Activated CD8-positive, alpha-beta memory T cell treated with anti-CD3 and anti-CD28 coated beads, Interleukin-2, amount 10 ng/mL, durations not matched to agents 7 days and 5 days (primary cell): Measurements from ENCODE around the gene ZNF729. TPM values are rescaled to one million over a fixed set of nuclear protein-coding genes. Genes with fewer than 3 reads are reported as not detected.
"Not testable (repeated sequence)": the region's sequence is repeated elsewhere in the genome, so short reads cannot be mapped to it uniquely, and the experiment has no call there.

Source experiments
- ATAC-seq: fragments of 150-1000 bp; cut with Tn5 transposase; one replicate; pipeline ENCODE4 v1.10.0; 2021; ENCODE audit warnings: moderate library complexity
- CTCF ChIA-PET: fragments of 350-600 bp; sonication (Branson Sonifier 250); formaldehyde crosslinking; loops from one replicate; lab custom pipeline; 2021; ENCODE audit warnings: antibody characterized with exemption; lab: Charles Lee
- DNase-seq: peaks from one replicate; pipeline ENCODE4 v3.0.0-alpha.2; 2020
- H3K27ac Mint-ChIP-seq: one replicate; pipeline ENCODE4 v1.8.0; 2021; ENCODE audit warnings: mild to moderate bottlenecking, mixed read lengths
- H3K27me3 Mint-ChIP-seq: one replicate; pipeline ENCODE4 v1.8.0; 2021; ENCODE audit warnings: mixed read lengths
- H3K36me3 Mint-ChIP-seq: one replicate; pipeline ENCODE4 v1.8.0; 2021; ENCODE audit warnings: mild to moderate bottlenecking, mixed read lengths
- H3K4me1 Mint-ChIP-seq: one replicate; pipeline ENCODE4 v1.8.0; 2021; ENCODE audit warnings: mixed read lengths
- H3K4me3 Mint-ChIP-seq: one replicate; pipeline ENCODE4 v1.8.0; 2021; ENCODE audit warnings: mild to moderate bottlenecking, moderate library complexity, mixed read lengths
- H3K9me3 Mint-ChIP-seq: one replicate; pipeline ENCODE4 v1.8.0; 2022; ENCODE audit warnings: low read depth, mixed read lengths
- total RNA-seq, 2 experiments: library from RNA; stranded (reverse); gene quantifications; one replicate each; pipeline ENCODE4 v1.2.3, GENCODE V29; 2021

The ZNF729 gene
- not detected for total RNA-seq

GRCh38 chr19:22286151-22286810 is at the start of gene ZNF729:
TSS of gene ZNF729 (plus strand) at chr19:22286441. CDS start at chr19:22286526, 85 bp downstream.
- Mint-ChIP-seq H3K27ac (no peak within 1 kb of the TSS), H3K36me3 (peaks cover 1% of the 10 kb centered on the region), H3K4me3 (no peak within 1 kb of the TSS), H3K27me3 (no peaks in the 10 kb centered on the region), H3K9me3 (peaks cover 16% of the 10 kb centered on the region), H3K4me1 (no peaks in the 10 kb centered on the region)
- ATAC-seq: no peak
- no peak for DNase-seq
- CTCF ChIA-PET: no interaction called here

DNA sequence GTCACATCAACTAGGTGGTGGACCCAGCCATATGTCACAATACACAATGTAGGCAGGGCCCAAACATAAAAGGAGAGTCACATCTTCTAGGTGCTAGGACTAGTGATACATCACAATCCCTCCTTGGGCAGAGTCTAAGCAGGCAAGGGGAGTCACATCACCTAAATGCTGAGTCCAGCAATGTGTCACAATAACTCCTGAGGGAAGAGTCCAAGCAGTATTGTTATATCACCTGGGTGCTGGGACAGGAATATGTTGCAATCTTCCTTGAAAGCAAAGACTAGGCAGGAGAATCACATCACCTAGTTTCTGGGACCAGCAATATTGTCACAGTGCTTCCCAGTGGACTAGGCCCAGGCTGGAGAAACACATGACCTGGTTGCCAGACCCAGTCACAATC is 29.4 kb upstream of the ZNF729 start:
- ATAC-seq (no peak), DNase-seq (no peak)
- Mint-ChIP-seq H3K4me3 (no peak overlapping the region), H3K9me3 (peaks cover 25% of the 10 kb centered on the region), H3K4me1 (no peaks in the 10 kb centered on the region), H3K27me3 (no peaks in the 10 kb centered on the region), H3K27ac (no peak overlapping the region), H3K36me3 (peaks cover 1% of the 10 kb centered on the region)
- CTCF ChIA-PET: no interaction called here

GRCh38 chr19:22257381-22257780 is 28.9 kb upstream of the ZNF729 start:
- no peaks in the 10 kb centered on the region for H3K4me1 Mint-ChIP-seq
- no peak overlapping the region for H3K27ac Mint-ChIP-seq
- DNase-seq: no peak
- H3K9me3 Mint-ChIP-seq: peaks cover 25% of the 10 kb centered on the region
- no peaks in the 10 kb centered on the region for H3K27me3 Mint-ChIP-seq
- CTCF ChIA-PET: no interaction called here
- H3K36me3 Mint-ChIP-seq: peaks cover 1% of the 10 kb centered on the region
- H3K4me3 Mint-ChIP-seq: no peak overlapping the region
- ATAC-seq: no peak

- Mint-ChIP-seq H3K4me3 (no peak overlapping the region), H3K27me3 (no peaks in the 10 kb centered on the region), H3K27ac (no peak overlapping the region), H3K9me3 (peaks cover 26% of the 10 kb centered on the region), H3K4me1 (no peaks in the 10 kb centered on the region), H3K36me3 (peaks cover 1% of the 10 kb centered on the region)
- no peak for ATAC-seq
- no peak for DNase-seq
- CTCF ChIA-PET: no interaction called here
These were observed 28.3 kb upstream of the ZNF729 start for GRCh38 chr19:22257916-22258315.

- Mint-ChIP-seq H3K4me1 (no peaks in the 10 kb centered on the region), H3K9me3 (peaks cover 27% of the 10 kb centered on the region), H3K4me3 (no peak overlapping the region), H3K27me3 (no peaks in the 10 kb centered on the region), H3K36me3 (peaks cover 1% of the 10 kb centered on the region), H3K27ac (no peak overlapping the region)
- DNase-seq (no peak), ATAC-seq (no peak)
- CTCF ChIA-PET: no interaction called here
These were observed 25.7 kb upstream of the ZNF729 start for GRCh38 chr19:22260499-22260898.

- DNase-seq (no peak), ATAC-seq (no peak)
- Mint-ChIP-seq H3K4me3 (no peak overlapping the region), H3K4me1 (no peaks in the 10 kb centered on the region), H3K27me3 (no peaks in the 10 kb centered on the region), H3K27ac (no peak overlapping the region), H3K9me3 (peaks cover 22% of the 10 kb centered on the region), H3K36me3 (peaks cover 1% of the 10 kb centered on the region)
- CTCF ChIA-PET: no interaction called here
These were observed 24.6 kb upstream of the ZNF729 start for GRCh38 chr19:22261596-22261995.

DNA sequence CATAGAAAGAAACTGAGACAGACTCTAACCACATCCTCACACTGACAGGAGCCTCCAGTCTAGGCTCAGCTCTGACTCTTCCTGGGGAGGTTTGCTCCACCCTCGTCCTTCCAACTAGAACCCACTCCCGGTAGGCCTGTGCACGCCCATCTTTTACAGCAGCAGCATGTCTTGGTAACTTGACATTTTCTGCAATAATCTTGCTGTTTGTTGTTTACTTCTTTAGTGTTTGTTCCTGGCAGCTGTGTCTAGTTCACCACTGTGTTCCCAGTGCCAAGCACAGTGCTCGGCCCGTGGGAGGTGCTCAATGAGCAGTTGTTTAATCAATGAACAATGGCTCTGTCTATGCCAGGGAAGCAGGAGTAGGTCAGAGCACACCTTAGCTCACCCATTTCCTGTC is 23.1 kb upstream of the ZNF729 start:
- H3K27me3 Mint-ChIP-seq: no peaks in the 10 kb centered on the region
- CTCF ChIA-PET: no interaction called here
- no peak for ATAC-seq
- no peaks in the 10 kb centered on the region for H3K4me1 Mint-ChIP-seq
- peaks cover 31% of the 10 kb centered on the region for H3K9me3 Mint-ChIP-seq
- DNase-seq: no peak
- no peak overlapping the region for H3K4me3 Mint-ChIP-seq
- H3K36me3 Mint-ChIP-seq: peaks cover 1% of the 10 kb centered on the region
- no peak overlapping the region for H3K27ac Mint-ChIP-seq

DNA sequence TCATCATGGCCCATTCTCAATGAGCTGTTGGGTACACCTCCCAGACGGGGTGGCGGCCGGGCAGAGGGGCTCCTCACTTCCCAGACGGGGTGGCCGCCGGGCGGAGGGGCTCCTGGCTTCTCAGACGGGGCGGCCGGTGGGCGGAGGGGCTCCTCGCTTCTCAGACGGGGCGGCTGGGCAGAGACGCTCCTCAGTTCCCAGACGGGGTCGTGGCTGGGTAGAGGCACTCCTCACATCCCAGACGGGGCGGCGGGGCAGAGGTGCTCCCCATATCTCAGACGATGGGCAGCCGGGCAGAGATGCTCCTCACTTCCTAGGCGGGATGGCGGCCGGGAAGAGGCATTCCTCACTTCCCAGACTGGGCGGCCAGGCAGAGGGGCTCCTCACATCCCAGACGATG is 35.3 kb downstream of the ZNF729 start:
- peaks cover 25% of the 10 kb centered on the region for H3K9me3 Mint-ChIP-seq
- CTCF ChIA-PET, H3K36me3 Mint-ChIP-seq: not testable (repeated sequence)

GRCh38 chr19:22326219-22326618 is 40.0 kb downstream of the ZNF729 start:
- H3K4me1 Mint-ChIP-seq: no peaks in the 10 kb centered on the region
- peaks cover 41% of the 10 kb centered on the region for H3K9me3 Mint-ChIP-seq
- no peak overlapping the region for H3K4me3 Mint-ChIP-seq
- DNase-seq: no peak
- H3K36me3 Mint-ChIP-seq: no peaks in the 10 kb centered on the region
- CTCF ChIA-PET: no interaction called here
- H3K27me3 Mint-ChIP-seq: no peaks in the 10 kb centered on the region
- H3K27ac Mint-ChIP-seq: no peak overlapping the region
- ATAC-seq: no peak

More for the DNA sequence above, 35.3 kb downstream of the ZNF729 start:
- not testable (repeated sequence) for DNase-seq, H3K27ac Mint-ChIP-seq, H3K4me3 Mint-ChIP-seq, H3K4me1 Mint-ChIP-seq, ATAC-seq, H3K27me3 Mint-ChIP-seq

DNA sequence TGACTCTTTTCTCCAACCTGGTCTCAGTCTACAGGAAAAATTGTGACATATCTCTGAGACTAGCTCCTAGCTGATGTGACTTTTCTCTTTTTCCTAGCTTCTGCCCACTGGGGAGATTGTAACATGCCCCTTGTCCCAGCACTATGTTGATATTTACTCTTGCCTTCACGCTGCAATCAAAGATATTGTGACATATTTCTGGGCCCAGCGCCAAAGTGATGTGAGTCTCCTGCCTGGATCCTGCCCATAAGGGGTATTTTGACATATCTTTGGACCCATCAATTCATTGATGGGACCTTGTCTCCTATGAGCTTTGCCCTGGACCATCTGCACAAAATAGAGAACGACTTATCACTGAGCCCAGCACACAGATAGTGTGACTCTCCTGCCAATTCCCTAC is 41.1 kb downstream of the ZNF729 start:
- ATAC-seq (no peak), DNase-seq (no peak)
- H3K27ac Mint-ChIP-seq: no peak overlapping the region
- H3K9me3 Mint-ChIP-seq: peaks cover 43% of the 10 kb centered on the region
- CTCF ChIA-PET: no interaction called here
- H3K4me1 Mint-ChIP-seq: no peaks in the 10 kb centered on the region
- H3K4me3 Mint-ChIP-seq: no peak overlapping the region
- no peaks in the 10 kb centered on the region for H3K27me3 Mint-ChIP-seq
- no peaks in the 10 kb centered on the region for H3K36me3 Mint-ChIP-seq

- Mint-ChIP-seq H3K36me3 (no peaks in the 10 kb centered on the region), H3K9me3 (peaks cover 44% of the 10 kb centered on the region), H3K4me3 (no peak overlapping the region), H3K27ac (no peak overlapping the region), H3K4me1 (no peaks in the 10 kb centered on the region), H3K27me3 (no peaks in the 10 kb centered on the region)
- no peak for ATAC-seq
- CTCF ChIA-PET: no interaction called here
- DNase-seq: no peak
These were observed 45.3 kb downstream of the ZNF729 start for GRCh38 chr19:22331521-22331920.

- CTCF ChIA-PET: no interaction called here
- peaks cover 44% of the 10 kb centered on the region for H3K9me3 Mint-ChIP-seq
These were observed 46.7 kb downstream of the ZNF729 start for GRCh38 chr19:22332924-22333323.

GRCh38 chr19:22335716-22336115 is 49.5 kb downstream of the ZNF729 start:
- no peaks in the 10 kb centered on the region for H3K36me3 Mint-ChIP-seq
- ATAC-seq (no peak), DNase-seq (no peak)
- no peak overlapping the region for H3K27ac Mint-ChIP-seq
- no peaks in the 10 kb centered on the region for H3K27me3 Mint-ChIP-seq
- CTCF ChIA-PET: no interaction called here
- no peak overlapping the region for H3K4me3 Mint-ChIP-seq
- H3K4me1 Mint-ChIP-seq: no peaks in the 10 kb centered on the region
- H3K9me3 Mint-ChIP-seq: peaks cover 40% of the 10 kb centered on the region

More at GRCh38 chr19:22332924-22333323, 46.7 kb downstream of the ZNF729 start:
- ATAC-seq (no peak), DNase-seq (no peak)
- no peaks in the 10 kb centered on the region for H3K27me3 Mint-ChIP-seq
- no peak overlapping the region for H3K4me3 Mint-ChIP-seq
- H3K36me3 Mint-ChIP-seq: no peaks in the 10 kb centered on the region
- H3K4me1 Mint-ChIP-seq: no peaks in the 10 kb centered on the region
- H3K27ac Mint-ChIP-seq: no peak overlapping the region

DNA sequence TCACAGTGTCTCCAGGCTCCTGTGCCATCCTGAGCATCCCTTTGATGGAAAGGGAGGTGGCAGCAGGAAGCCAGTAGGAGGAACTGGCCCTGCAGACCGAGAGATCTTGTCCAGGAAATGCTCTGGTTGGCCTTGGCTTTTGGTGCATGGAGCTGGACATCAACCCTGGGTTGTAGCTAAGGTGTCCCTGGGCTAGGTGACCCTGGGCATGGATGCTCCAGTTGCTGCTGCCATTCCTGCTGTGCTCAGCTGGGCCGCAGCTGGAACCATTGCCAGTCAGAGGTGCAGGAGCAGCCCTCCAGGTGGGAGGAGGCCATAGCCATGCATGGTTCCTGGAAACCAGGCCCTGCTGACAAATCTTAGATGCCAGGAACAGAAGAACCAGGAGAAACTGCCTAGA is 68.4 kb downstream of the ZNF729 start:
- CTCF ChIA-PET: no interaction called here
- Mint-ChIP-seq H3K27me3 (no peaks in the 10 kb centered on the region), H3K36me3 (no peaks in the 10 kb centered on the region), H3K4me3 (no peak overlapping the region), H3K27ac (no peak overlapping the region), H3K4me1 (no peaks in the 10 kb centered on the region), H3K9me3 (peaks cover 17% of the 10 kb centered on the region)
- ATAC-seq (no peak), DNase-seq (no peak)
